Nephron (organoid): Measurements from ENCODE around the gene TUBAL3.

Experiments used
- H3K27ac Mint-ChIP-seq, 3 experiments: 2 replicates each; pipeline ENCODE4 v1.8.0; 2020; ENCODE audit warnings: mixed read lengths in 3 of 3, mild to moderate bottlenecking in 2 of 3, moderate library complexity in 1 of 3
- H3K27me3 Mint-ChIP-seq: 2 replicates; pipeline ENCODE4 v1.8.0; 2021; ENCODE audit warnings: low read depth, mild to moderate bottlenecking, moderate library complexity, mixed read lengths
- H3K36me3 Mint-ChIP-seq: 2 replicates; pipeline ENCODE4 v1.8.0; 2020; ENCODE audit warnings: low read depth, mixed read lengths
- H3K4me1 Mint-ChIP-seq: 2 replicates; pipeline ENCODE4 v1.8.0; 2020; ENCODE audit warnings: mixed read lengths
- H3K4me3 Mint-ChIP-seq, 3 experiments: 2 replicates each; pipeline ENCODE4 v1.8.0; 2020; ENCODE audit warnings: mild to moderate bottlenecking in 3 of 3, mixed read lengths in 3 of 3, moderate library complexity in 2 of 3
- H3K9me3 Mint-ChIP-seq: 2 replicates; pipeline ENCODE4 v1.8.0; 2020; ENCODE audit warnings: mixed read lengths
- TF ChIP-seq, protein P1 (sequence below), 3 experiments: fragments of 200-600 bp; sonication (generic); IDR thresholded peaks; one replicate each; pipeline ENCODE4 v1.5.0; 2021; ENCODE audit warnings: antibody characterized with exemption in 3 of 3; ENCODE audit not compliant: unreplicated experiment in 3 of 3

The TUBAL3 gene

DNA sequence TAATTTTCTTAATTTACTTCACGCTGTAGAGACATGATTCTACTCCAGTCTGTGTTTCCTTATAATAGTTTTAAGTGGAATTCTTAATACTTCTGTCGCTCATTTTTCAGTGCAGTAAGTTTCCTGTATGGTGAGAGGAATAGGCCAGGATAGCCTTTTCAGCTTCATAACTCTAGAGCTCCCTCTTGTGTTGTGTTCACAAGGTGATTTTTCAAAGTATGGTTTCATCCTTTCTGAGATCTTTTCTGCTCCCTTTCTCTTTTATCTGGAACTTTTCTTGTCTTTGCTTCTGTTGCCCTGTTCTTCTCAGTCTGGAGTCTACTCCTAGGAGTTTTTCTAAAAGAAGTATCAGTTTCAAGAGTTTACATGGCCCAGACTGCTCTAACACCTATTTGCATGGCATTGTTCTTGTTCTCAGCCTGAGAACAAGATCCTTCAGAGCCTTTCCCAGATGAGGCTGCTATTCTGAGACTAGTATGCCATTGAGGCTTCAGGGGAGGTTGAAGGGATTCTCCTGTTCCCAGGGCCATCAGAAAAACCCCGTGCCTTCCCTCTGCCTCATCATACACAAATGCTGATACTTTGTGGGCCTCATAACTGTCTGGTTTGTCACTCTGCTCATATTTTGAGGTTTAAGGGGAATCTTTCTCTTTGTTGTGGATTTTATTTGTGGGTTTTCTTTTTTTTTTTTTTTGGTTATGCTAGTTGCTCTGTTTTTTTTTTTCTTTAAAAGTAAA is 29.6 kb upstream of the TUBAL3 start:
- H3K36me3 Mint-ChIP-seq: peaks cover 24% of the 10 kb centered on the region
- no peak overlapping the region for H3K4me3 Mint-ChIP-seq
- no peaks in the 10 kb centered on the region for H3K4me1 Mint-ChIP-seq
- H3K27ac Mint-ChIP-seq: peak overlapping the region in 2 of 3 experiments; percentile 28 to 36
- peaks cover 4% of the 10 kb centered on the region for H3K9me3 Mint-ChIP-seq
- TF ChIP-seq, protein P1, sequence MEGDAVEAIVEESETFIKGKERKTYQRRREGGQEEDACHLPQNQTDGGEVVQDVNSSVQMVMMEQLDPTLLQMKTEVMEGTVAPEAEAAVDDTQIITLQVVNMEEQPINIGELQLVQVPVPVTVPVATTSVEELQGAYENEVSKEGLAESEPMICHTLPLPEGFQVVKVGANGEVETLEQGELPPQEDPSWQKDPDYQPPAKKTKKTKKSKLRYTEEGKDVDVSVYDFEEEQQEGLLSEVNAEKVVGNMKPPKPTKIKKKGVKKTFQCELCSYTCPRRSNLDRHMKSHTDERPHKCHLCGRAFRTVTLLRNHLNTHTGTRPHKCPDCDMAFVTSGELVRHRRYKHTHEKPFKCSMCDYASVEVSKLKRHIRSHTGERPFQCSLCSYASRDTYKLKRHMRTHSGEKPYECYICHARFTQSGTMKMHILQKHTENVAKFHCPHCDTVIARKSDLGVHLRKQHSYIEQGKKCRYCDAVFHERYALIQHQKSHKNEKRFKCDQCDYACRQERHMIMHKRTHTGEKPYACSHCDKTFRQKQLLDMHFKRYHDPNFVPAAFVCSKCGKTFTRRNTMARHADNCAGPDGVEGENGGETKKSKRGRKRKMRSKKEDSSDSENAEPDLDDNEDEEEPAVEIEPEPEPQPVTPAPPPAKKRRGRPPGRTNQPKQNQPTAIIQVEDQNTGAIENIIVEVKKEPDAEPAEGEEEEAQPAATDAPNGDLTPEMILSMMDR (IDR thresholded peaks at IDR 0.05; ENCODE audit: unreplicated experiment in 3 of 3): peak; percentile 51 to 69 (median 54)
- H3K27me3 Mint-ChIP-seq: peaks cover 3% of the 10 kb centered on the region

DNA sequence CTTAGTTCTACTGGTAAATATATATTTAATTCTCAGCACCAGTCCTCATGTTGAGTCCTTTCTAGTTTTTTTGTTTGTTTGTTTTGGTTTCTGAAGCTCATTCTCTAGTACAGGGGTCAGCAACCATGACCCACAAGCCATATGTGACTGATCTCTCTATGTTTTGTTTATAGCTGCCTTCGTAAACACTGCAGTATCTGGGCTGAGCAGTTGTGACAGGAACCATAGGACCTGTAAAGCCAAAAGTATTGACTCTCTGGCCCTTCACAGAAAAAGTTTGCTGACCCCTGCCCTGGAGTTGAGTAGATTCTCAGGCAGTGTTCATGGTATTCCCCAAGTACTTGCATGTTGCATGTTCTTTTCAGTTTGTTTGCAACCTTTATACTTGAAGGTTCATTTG is 28.6 kb upstream of the TUBAL3 start:
- H3K9me3 Mint-ChIP-seq: peaks cover 4% of the 10 kb centered on the region
- TF ChIP-seq, protein P1 (IDR thresholded peaks at IDR 0.05; ENCODE audit: unreplicated experiment in 3 of 3): no peak
- H3K36me3 Mint-ChIP-seq: peaks cover 26% of the 10 kb centered on the region
- H3K27me3 Mint-ChIP-seq: peaks cover 3% of the 10 kb centered on the region
- H3K4me3 Mint-ChIP-seq: no peak overlapping the region
- H3K27ac Mint-ChIP-seq: no peak overlapping the region
- no peaks in the 10 kb centered on the region for H3K4me1 Mint-ChIP-seq

DNA sequence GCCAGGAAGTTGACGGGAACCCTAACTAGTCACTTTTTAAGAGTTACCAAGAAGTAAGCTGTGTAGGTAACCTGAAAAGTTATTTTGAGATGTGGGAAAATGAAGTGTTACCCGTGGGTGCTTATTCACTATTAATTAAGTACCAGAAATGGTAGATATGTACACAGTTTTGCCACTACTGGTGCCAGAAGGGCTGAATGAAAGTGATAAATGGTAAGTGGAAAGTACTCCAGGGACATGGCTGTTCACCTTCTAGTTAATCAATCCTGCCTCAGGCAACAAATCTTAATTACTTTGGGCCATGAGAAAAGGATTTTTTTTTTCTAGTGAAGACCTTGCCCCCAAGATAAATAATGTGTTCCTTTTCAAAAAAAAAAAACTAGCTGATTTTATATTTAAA is 23.5 kb upstream of the TUBAL3 start:
- Mint-ChIP-seq H3K27me3 (peaks cover 3% of the 10 kb centered on the region), H3K9me3 (peaks cover 4% of the 10 kb centered on the region), H3K27ac (peak overlapping the region in 1 of 3 experiments; percentile 56), H3K36me3 (peaks cover 25% of the 10 kb centered on the region), H3K4me3 (no peak overlapping the region), H3K4me1 (peaks cover 9% of the 10 kb centered on the region)
- TF ChIP-seq, protein P1 (IDR thresholded peaks at IDR 0.05; ENCODE audit: unreplicated experiment in 3 of 3): no peak

DNA sequence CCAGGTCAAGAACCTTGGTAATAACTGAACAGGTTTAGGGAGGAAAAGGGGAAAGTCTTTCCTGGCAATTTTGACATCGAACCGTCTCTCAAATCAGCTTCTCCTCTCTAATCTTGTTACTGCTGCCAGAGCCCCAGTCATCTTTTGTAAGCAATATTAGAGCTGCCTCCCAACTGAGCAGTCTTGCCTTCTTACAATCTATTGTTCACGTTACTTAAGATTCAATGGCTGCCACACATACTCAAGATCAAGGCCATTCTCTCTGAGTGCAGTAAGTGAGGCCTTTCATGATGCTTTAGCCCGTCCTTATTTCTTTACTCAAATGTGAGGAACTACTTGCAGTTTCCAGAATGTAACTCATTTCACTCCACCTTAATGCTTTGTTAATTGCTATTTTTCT is 20.1 kb upstream of the TUBAL3 start:
- no peak overlapping the region for H3K4me3 Mint-ChIP-seq
- TF ChIP-seq, protein P1 (IDR thresholded peaks at IDR 0.05; ENCODE audit: unreplicated experiment in 3 of 3): no peak
- no peak overlapping the region for H3K27ac Mint-ChIP-seq
- H3K27me3 Mint-ChIP-seq: no peaks in the 10 kb centered on the region
- H3K9me3 Mint-ChIP-seq: peaks cover 10% of the 10 kb centered on the region
- H3K36me3 Mint-ChIP-seq: peaks cover 16% of the 10 kb centered on the region
- peaks cover 9% of the 10 kb centered on the region for H3K4me1 Mint-ChIP-seq

DNA sequence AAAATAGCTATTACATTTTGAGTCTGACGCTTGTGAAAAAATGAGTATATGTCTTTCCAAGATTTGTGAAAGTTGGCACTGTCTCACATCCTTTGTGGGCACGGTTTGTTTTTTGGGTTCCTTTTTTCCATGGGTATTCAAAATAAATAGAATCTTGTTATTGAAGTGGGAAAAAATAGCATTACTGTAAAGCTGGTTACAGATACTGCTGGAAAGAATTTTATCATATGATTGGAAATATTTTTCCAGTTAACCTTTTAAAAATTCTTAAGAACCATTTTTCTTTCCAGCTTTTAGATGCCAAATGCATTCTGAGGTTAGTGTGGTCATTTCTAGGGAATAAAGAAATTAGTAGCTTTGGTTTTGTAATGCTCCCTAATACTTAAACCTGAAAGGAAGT is 19.1 kb upstream of the TUBAL3 start:
- TF ChIP-seq, protein P1 (IDR thresholded peaks at IDR 0.05; ENCODE audit: unreplicated experiment in 3 of 3): no peak
- Mint-ChIP-seq H3K4me3 (no peak overlapping the region), H3K27ac (no peak overlapping the region), H3K36me3 (peaks cover 20% of the 10 kb centered on the region), H3K27me3 (no peaks in the 10 kb centered on the region), H3K4me1 (peaks cover 9% of the 10 kb centered on the region), H3K9me3 (peaks cover 20% of the 10 kb centered on the region)
